WTC11 (cell line): Measurements from ENCODE around the gene RAPSN. TPM values are rescaled to one million over a fixed set of nuclear protein-coding genes. Genes with fewer than 3 reads are reported as not detected.

Experiments used
- ATAC-seq: fragments of 200-7000 bp; cut with Tn5 transposase; 2 replicates; pipeline ENCODE4 v1.10.0; 2021; ENCODE audit warnings: mild to moderate bottlenecking, moderate library complexity
- CTCF ChIA-PET: fragments of 300-600 bp; sonication (Branson Sonifier 250); formaldehyde crosslinking; loops from one replicate; lab custom pipeline; 2021; ENCODE audit warnings: antibody characterized with exemption; lab: Charles Lee
- POLR2A ChIA-PET: fragments of 350-600 bp; sonication (Branson Sonifier 250); formaldehyde crosslinking; loops from one replicate; lab custom pipeline; 2021; ENCODE audit warnings: antibody characterized with exemption; lab: Charles Lee
- DNase-seq: peaks from one replicate; pipeline ENCODE4 v3.0.0; 2021; ENCODE audit warnings: low spot score
- H3K27ac Mint-ChIP-seq: 2 replicates; pipeline ENCODE4 v1.8.0; 2021; ENCODE audit warnings: mixed read lengths
- H3K27me3 Mint-ChIP-seq: 2 replicates; pipeline ENCODE4 v1.8.0; 2021; ENCODE audit warnings: low read depth, mild to moderate bottlenecking, moderate library complexity, mixed read lengths
- H3K36me3 Mint-ChIP-seq: 2 replicates; pipeline ENCODE4 v1.8.0; 2021; ENCODE audit warnings: mixed read lengths
- H3K4me1 Mint-ChIP-seq: 2 replicates; pipeline ENCODE4 v1.8.0; 2022; ENCODE audit warnings: mixed read lengths
- H3K4me3 Mint-ChIP-seq: 2 replicates; pipeline ENCODE4 v1.8.0; 2021; ENCODE audit warnings: mild to moderate bottlenecking, moderate library complexity, mixed read lengths
- H3K9me3 Mint-ChIP-seq: 2 replicates; pipeline ENCODE4 v1.8.0; 2021; ENCODE audit warnings: mixed read lengths
- ARID4B ChIP-seq: sonication (generic); formaldehyde crosslinking; IDR thresholded peaks from 2 replicates; pipeline ENCODE4 v1.8.0; 2023; ENCODE audit warnings: missing genetic modification reagents, mild to moderate bottlenecking, borderline replicate concordance
- CREB1 ChIP-seq: sonication (generic); formaldehyde crosslinking; IDR thresholded peaks from 2 replicates; pipeline ENCODE4 v1.8.0; 2023; ENCODE audit warnings: mild to moderate bottlenecking, missing genetic modification reagents
- CTCF ChIP-seq: fragments of 200-600 bp; IDR thresholded peaks from 2 replicates; pipeline ENCODE4 v1.8.0; 2022; ENCODE audit warnings: antibody characterized with exemption
- ETV6 ChIP-seq: sonication (generic); formaldehyde crosslinking; IDR thresholded peaks from 2 replicates; pipeline ENCODE4 v1.8.1; 2022; ENCODE audit warnings: mild to moderate bottlenecking, missing genetic modification reagents
- FOXK1 ChIP-seq: sonication (generic); formaldehyde crosslinking; IDR thresholded peaks from 2 replicates; pipeline ENCODE4 v1.8.0; 2022; ENCODE audit warnings: mild to moderate bottlenecking, moderate library complexity, missing genetic modification reagents
- HMGA2 ChIP-seq: fragments of 250-450 bp; sonication (Bioruptor Pico); IDR thresholded peaks from 2 replicates; pipeline ENCODE4 v1.4.0; 2021; ENCODE audit warnings: mild to moderate bottlenecking, moderate library complexity
- NFATC4 ChIP-seq: fragments of 250-450 bp; sonication (Bioruptor Pico); IDR thresholded peaks from 2 replicates; pipeline ENCODE4 v1.9.0; 2021; ENCODE audit warnings: mild to moderate bottlenecking
- NFE2L1 ChIP-seq: sonication (generic); formaldehyde crosslinking; IDR thresholded peaks from 2 replicates; pipeline ENCODE4 v1.8.1; 2023; ENCODE audit warnings: missing genetic modification reagents
- PRRX2 ChIP-seq: fragments of 250-450 bp; sonication (Bioruptor Pico); IDR thresholded peaks from 2 replicates; pipeline ENCODE4 v1.8.0; 2021; ENCODE audit warnings: mild to moderate bottlenecking
- RELA ChIP-seq: sonication (generic); formaldehyde crosslinking; IDR thresholded peaks from 2 replicates; pipeline ENCODE4 v1.8.1; 2022; ENCODE audit warnings: missing genetic modification reagents, mild to moderate bottlenecking, borderline replicate concordance
- SMAD4 ChIP-seq: sonication (generic); formaldehyde crosslinking; IDR thresholded peaks from 2 replicates; pipeline ENCODE4 v1.8.0; 2022; ENCODE audit warnings: mild to moderate bottlenecking, missing genetic modification reagents
- STAT6 ChIP-seq: sonication (generic); formaldehyde crosslinking; conservative IDR thresholded peaks from 2 replicates; pipeline ENCODE4 v1.8.1; 2023; ENCODE audit warnings: mild to moderate bottlenecking, low read depth, missing genetic modification reagents, moderate library complexity
- TEAD1 ChIP-seq: sonication (generic); formaldehyde crosslinking; IDR thresholded peaks from 2 replicates; pipeline ENCODE4 v1.8.0; 2022; ENCODE audit warnings: mild to moderate bottlenecking, missing genetic modification reagents
- TP53 ChIP-seq: sonication (generic); formaldehyde crosslinking; IDR thresholded peaks from 2 replicates; pipeline ENCODE4 v1.8.1; 2023; ENCODE audit warnings: mild to moderate bottlenecking, missing genetic modification reagents
- ZBTB21 ChIP-seq: sonication (generic); formaldehyde crosslinking; IDR thresholded peaks from 2 replicates; pipeline ENCODE4 v1.8.1; 2023; ENCODE audit warnings: mild to moderate bottlenecking, missing genetic modification reagents, borderline replicate concordance
- ZNF121 ChIP-seq: sonication (generic); formaldehyde crosslinking; IDR thresholded peaks from 2 replicates; pipeline ENCODE4 v1.8.0; 2023; ENCODE audit warnings: missing genetic modification reagents
- ZNF232 ChIP-seq: sonication (generic); formaldehyde crosslinking; IDR thresholded peaks from 2 replicates; pipeline ENCODE4 v1.8.0; 2022; ENCODE audit warnings: mild to moderate bottlenecking, missing genetic modification reagents
- ZNF416 ChIP-seq: fragments of 250-450 bp; sonication (Bioruptor Pico); IDR thresholded peaks from 2 replicates; pipeline ENCODE4 v1.9.0; 2021; ENCODE audit warnings: mild to moderate bottlenecking, inconsistent platforms
- ZNF423 ChIP-seq: fragments of 250-450 bp; sonication (Bioruptor Pico); IDR thresholded peaks from 2 replicates; pipeline ENCODE4 v2.1.2; 2022; ENCODE audit warnings: mild to moderate bottlenecking, moderate library complexity
- total RNA-seq: library from RNA; stranded (reverse); gene quantifications from 3 replicates; pipeline ENCODE4 v1.2.3, GENCODE V29; 2021
- TF ChIP-seq, protein P1 (sequence below): fragments of 250-450 bp; sonication (Bioruptor Pico); IDR thresholded peaks from 2 replicates; pipeline ENCODE4 v2.1.2; 2022; ENCODE audit warnings: mild to moderate bottlenecking, moderate library complexity
- TF ChIP-seq, protein P2 (sequence below): sonication (generic); formaldehyde crosslinking; conservative IDR thresholded peaks from 2 replicates; pipeline ENCODE4 v1.8.1; 2022; ENCODE audit warnings: mild to moderate bottlenecking, missing genetic modification reagents

Gene RAPSN
- total RNA-seq, 1 experiment from 2014 or later, result 0.66 TPM

DNA sequence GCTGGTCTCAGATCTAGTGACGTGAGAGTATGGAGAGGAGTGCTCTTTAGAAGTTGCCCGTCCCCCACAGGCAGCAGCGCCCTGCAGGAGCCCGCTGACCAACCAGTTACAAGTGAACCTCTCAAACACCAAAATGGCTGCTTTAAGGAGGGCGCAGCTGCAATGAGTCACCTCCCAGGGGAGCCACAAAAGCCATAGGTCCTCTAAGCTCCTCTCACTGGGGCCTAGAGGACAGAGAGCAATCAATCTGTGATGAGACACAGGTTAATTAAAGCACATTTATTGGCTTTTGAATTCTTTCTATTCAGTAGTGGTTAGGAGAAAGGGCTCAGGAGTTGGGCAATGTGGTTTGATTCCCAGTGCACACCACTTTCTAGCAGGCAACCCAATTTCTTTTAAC, 15.5 kb upstream of the RAPSN start (continued):
- TF ChIP-seq SMAD4 (CRISPR knock-in tag), result no peak
- TF ChIP-seq ARID4B, result no peak
- no peak for TF ChIP-seq TP53
- no peak for TF ChIP-seq CREB1
- TF ChIP-seq, protein P1, sequence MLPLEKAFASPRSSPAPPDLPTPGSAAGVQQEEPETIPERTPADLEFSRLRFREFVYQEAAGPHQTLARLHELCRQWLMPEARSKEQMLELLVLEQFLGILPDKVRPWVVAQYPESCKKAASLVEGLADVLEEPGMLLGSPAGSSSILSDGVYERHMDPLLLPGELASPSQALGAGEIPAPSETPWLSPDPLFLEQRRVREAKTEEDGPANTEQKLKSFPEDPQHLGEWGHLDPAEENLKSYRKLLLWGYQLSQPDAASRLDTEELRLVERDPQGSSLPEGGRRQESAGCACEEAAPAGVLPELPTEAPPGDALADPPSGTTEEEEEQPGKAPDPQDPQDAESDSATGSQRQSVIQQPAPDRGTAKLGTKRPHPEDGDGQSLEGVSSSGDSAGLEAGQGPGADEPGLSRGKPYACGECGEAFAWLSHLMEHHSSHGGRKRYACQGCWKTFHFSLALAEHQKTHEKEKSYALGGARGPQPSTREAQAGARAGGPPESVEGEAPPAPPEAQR, result no peak
- no peak for TF ChIP-seq RELA (CRISPR knock-in tag)
- no peak for TF ChIP-seq HMGA2 (CRISPR knock-in tag)
- TF ChIP-seq ZNF121, result no peak
- no peak for TF ChIP-seq ZNF232 (CRISPR knock-in tag)
- TF ChIP-seq STAT6 (CRISPR knock-in tag), result no peak
- no peak for TF ChIP-seq TEAD1 (CRISPR knock-in tag)
- TF ChIP-seq ZNF416, result no peak

- Mint-ChIP-seq H3K4me1 (peaks cover 22% of the 10 kb centered on the region), H3K4me3 (no peak overlapping the region), H3K36me3 (peaks cover 6% of the 10 kb centered on the region; the same call in 1 of the 2 replicates), H3K27me3 (no peaks in the 10 kb centered on the region)
- no peak for DNase-seq
- ChIA-PET CTCF (no interaction called here), POLR2A (no interaction called here)
- no peak for TF ChIP-seq NFE2L1 (CRISPR knock-in tag)
- TF ChIP-seq CTCF, result no peak
- no peak for TF ChIP-seq ZNF423 (CRISPR knock-in tag)
- no peak for TF ChIP-seq TEAD1 (CRISPR knock-in tag)
- TF ChIP-seq FOXK1 (CRISPR knock-in tag), result no peak
- no peak for TF ChIP-seq NFATC4 (CRISPR knock-in tag)
- TF ChIP-seq, protein P2, sequence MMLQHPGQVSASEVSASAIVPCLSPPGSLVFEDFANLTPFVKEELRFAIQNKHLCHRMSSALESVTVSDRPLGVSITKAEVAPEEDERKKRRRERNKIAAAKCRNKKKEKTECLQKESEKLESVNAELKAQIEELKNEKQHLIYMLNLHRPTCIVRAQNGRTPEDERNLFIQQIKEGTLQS (CRISPR knock-in tag), result no peak
- no peak for TF ChIP-seq ARID4B
- TF ChIP-seq ETV6, result no peak
- no peak for TF ChIP-seq PRRX2 (CRISPR knock-in tag)
- TF ChIP-seq ZBTB21 (CRISPR knock-in tag), result no peak
- TF ChIP-seq, all 79 proteins: peak for 0
- H3K9me3 Mint-ChIP-seq, result no peaks in the 10 kb centered on the region
- ATAC-seq, result no peak
- H3K27ac Mint-ChIP-seq, result peak overlapping the region; percentile 93
Observed at GRCh38 chr11:47461876-47462275, 12.9 kb upstream of the RAPSN start.
